COLO668 (cell line): Measurements from ENCODE around the gene B4GALT5.

Source experiments
- DNase-seq: peaks from one replicate; lab custom pipeline; 2025; ENCODE audit not compliant: unreplicated experiment; lab: John Stamatoyannopoulos, UW

Gene B4GALT5

DNA sequence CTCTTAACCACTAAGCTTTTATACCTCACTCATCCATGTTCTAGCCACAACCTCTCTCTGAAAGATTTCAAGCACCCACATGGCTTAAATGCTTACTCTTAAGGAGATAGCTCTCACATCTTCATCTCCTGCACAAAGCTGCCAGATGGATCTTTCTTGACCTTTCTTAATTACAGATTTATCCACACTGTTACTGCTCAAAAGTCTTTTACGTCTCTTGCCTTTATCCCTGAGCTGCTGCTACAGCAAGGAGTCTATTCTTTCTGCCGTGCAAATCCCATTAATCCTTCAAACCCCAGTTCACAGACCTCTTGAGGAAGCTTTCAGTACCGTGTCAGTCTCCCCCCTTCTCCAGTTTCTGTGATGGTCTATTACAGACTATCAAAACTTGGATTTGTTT is 54.6 kb downstream of the B4GALT5 start:
- DNase-seq: no peak

DNA sequence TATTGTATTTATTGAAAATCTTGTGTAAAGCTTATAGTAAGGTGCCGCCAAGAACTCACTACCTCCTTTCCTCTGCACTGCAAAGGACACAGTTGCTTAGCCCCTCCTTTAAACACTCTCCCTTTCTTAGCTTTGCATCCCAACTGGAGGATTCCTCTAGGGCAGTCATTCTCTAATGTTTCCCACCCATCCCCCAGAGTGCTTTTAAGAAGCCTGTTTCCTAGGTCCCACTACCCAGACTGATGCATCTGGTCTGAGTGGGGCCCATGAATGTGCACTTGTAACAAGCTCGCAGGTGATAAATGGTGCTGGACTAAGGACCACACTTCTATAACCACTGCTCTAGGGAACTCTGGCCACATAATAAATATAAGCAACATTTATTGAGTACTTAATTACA is 55.2 kb downstream of the B4GALT5 start:
- no peak for DNase-seq

DNA sequence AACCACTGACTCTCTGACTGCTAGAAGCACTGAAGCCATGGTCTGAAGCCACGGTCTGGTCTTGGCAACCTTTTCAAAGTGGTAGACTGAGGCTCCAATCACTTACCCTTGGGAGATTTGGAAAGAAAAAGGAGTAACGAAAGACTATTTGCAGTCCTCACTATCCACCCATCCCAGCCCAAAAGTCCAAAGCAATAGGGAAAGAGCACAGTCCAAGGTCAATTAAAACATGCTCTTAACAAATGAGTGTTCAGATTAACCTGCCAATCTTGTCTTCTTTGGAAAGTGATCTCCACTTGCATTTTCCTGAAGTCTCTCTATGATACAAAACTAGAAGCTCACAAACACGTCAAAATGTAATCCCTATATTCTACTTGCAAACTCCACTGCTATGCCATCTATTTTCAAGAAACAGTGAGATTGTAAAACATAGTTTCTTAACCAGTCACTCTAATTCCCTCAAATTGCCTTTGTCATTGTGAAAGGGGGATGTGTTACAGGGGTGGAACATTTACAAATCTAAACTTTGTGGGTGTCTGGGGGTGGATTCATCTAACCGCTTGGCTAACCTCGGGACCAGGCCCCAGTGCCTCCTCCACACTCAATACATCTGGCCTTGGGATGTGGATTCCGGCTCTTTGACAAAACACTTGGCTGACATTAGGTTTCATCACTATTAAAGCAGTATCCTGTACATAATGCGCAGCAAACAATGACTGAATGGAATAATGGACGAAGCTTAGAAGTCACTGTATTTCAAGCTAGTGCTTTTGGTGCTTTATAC is 56.4 kb downstream of the B4GALT5 start:
- no peak for DNase-seq

DNA sequence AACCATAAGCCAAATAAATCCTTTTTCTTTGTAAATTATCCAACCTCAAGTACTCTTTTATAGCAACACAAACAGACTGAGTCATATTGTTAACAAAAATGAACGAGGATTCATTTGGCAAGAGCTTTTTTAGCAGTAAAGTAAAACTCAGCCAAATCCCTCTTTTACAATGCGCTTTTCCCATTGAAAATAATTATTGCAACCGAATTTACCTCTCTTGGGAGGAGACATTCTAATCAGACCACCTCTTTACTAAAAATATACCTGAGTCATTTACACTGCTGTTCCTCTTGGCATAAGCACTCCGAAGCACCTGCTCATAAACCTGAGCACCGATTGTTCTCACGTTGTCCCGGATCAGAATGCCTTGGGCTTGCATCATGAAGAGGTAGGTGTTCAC is 57.4 kb downstream of the B4GALT5 start:
- DNase-seq: peak; percentile 31

DNA sequence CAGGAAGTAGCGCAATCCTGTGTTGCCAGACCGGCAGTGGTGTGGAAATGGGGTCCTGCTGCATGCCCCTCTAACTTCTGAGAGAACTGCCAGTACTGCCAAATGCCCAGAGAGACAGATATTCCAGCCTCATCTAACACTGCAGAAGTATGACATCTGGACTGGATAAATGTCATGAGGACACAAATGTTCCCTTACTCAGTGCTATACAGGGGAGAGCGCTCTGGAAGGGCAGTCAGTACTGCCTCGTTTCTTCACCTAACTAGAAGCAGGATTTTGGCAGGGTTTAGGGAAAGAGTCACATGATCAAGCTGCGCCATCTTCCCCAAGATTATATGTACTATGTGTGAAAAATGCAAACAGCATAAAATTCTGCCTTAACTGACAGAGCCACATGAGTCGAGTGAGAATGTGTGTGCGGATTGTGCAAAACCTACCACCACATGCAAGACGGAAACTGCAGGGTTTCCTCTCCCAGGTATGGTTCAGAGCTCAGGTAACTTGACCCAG is 59.7 kb downstream of the B4GALT5 start:
- no peak for DNase-seq

DNA sequence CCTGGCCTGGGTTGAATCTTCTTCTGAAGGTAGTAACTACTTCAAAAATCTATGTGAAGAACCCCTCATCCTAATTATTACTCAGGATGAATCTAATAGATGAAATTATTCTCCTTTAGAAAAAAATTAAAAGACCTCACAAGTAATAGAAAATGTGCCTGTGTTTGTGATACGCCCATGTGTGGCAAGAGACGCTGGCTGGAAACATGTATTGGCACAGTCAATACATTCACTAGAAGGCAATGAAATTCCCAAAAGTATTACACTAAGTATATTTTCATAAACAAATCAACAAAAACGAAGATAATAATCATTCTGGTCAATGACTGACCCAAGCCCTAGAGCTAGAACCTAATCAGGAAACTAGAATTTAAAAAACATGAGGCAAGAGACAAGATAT is 64.0 kb downstream of the B4GALT5 start:
- no peak for DNase-seq

DNA sequence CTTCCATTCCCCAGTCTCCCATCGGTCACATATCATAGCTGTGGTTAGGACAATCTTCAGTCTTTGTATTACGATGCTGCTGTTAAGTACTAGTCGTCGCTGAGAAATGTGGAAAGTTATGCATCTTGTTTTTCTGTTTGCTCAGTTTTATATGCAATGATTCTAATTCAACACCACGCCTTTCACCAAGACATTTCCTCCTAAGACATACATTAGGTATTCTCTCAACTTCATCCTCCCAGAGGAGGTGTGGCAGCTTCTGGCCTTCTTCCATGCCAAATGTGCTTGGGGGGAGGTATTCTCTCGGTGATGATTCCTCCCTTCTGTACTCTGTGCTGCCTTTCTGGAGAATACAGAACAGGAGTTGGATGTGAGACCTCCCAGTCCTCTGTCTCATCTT is 66.1 kb downstream of the B4GALT5 start:
- DNase-seq: no peak

DNA sequence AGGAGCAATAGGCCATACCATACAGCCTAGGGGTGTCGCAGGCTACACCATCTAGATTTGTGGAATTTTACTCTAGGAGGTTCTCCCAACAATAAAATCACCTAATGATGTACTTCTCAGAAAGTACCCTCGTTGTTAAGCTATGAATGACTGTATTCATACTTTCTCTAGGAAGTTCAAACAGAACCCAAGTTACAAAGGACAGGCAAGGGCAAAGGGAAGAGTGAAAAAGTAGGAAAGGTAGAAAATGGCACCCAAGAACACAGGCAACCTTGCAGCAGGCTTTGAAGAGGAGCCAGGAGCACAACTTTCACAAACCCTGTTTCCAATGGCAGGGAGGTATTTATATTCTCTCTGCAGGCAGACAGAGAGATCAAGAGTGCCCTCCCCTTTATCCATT is 67.2 kb downstream of the B4GALT5 start:
- no peak for DNase-seq

DNA sequence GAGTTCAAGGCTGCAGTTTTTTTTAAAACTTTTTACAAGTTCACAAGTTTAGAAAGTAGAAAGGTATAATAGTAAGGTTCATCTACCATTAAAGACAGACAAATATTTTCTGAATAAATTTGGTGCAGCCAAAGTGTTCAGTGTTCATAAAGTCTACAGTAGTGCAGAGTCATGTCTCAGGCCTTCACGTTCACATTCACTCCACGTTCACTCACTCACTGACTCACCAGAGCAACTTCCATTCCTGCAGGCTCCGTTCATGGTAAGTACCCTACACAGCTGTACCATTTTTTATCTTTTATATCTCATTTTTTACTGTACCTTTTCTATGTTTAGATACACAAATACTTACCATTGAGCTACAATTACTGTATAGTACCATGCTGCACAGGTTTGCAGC is 67.6 kb downstream of the B4GALT5 start:
- no peak for DNase-seq

DNA sequence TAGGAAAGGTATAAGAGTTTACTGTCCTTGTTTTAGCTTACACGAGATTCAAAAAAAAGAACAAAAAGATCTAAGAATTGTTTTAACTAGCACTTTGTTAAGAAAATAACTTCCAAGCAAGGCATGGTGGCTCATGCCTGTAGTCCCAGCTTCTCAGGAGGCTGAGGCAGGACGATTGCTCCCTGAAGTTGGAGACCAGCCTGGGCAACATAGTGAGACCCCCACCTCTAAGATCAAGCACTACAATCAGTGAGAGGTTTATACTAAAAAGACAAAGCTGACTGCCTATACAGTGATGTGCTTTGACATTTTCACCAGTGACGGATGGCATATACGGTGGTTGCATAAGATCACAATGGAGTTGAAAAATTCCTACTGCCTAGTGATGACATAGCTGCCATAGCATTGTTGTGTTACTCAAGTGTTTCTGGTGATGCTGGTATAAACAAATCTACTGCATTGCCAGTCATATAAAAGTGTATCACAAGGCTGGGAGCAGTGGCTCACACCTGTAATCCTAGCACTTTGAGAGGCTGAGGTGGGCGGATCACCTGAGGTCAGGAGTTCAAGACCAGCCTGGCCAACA is 68.6 kb downstream of the B4GALT5 start:
- no peak for DNase-seq

DNA sequence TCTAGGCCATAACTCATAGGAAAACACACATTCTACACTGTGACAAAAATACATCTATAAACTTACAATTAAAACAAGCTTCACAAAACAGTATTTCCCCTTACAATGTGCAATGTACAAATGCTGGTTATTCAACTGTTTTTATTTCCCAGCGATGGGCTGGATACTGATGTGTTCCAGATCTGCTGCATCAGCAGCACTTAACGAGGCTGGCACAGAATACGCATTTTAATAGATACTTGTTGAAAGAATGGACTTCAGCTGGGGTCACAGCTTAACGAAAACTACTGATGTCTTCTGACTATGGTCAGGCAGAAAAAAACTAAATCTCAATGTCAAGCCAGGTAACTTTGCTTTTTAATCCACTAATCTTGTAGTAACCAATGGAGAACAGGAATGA is 70.9 kb downstream of the B4GALT5 start:
- no peak for DNase-seq

DNA sequence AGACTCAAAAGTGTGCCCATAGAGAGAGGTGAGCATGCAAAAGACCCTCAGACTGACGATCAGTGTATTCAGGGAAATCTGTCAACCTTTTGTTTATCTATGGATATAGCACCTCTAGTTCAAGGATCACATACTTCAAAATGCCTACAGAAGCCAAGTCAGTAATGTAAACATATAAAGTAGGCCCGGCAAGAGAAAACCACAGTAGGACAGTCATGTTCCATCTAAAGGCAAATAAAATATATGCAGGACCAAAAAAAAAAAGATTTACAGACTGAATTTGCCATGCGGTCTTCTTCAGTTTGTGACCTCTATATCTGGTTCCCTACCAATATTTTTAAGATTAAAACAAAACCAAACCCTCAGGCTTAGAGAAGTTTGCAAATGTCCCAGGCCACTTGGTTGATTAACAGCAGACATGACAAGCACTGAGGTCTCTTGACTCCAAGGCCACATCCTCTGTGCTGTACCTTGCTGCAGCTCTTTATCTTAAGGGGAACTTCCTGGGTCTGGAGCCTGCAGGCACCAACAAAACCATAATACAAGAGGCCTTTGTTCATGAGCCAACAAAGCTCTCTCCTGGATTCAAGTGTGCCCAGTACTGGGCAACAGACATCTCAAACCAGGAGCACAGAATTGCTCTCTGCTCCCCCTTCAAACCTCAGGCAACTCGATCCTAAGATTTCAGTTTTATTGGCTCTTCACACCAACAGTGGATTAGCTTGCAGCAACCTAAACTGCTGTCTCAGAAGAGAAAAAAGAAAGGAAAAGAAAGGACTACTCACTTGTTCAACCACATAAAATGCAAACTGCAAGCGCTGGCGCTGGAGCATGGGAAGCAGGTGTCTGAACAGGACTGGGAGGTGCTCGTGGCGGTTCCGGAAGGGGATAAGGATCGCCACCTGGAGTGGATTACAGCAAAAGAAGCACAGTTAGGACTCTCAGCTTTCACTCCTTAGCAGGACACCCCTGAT is 71.7 kb downstream of the B4GALT5 start:
- no peak for DNase-seq

DNA sequence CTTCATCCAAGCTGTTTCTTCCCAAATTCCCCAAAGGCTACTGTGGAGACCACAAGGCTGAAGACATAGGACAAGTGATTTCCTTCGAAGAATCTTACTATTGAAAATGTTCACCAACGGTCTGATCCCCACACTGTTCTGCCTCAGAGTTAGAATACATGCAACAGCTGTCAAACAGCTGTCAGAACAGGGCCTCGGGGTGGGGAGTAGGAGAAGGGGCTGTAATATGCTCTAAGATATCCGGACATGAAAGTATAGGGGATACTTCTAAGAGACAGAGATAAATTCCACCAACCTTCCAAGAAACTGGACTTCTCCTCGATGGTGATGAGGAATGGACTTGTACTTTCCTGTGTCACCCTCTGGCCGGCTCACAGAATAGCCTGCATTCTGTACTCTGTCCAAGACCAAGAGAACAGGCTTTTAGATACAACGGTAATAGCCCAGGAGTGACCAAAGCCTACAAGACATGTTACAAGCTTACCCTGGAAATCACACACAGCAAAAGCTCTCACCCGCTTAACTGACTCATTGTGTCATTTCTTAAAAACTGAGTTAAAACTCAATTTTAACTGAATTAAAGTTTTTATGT is 76.5 kb downstream of the B4GALT5 start:
- no peak for DNase-seq

DNA sequence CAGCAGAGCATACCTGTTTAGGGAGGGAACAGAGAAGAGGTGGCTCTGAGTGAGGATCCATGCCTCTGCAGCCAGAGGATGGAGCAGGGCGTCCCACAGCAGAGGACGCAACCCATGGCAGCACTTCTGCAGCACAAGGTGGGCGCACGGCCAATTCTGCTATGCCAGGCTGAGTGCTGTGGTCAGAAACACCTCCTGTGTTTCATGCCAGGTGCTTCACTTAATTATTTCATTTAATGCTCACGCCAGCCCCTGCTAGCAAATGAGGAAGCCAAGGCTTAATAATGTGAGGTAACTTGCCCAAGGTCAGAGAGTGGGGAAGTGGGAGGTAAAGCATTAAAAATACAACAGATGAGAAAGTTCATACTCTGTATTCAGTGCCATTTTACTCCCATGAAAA is 77.2 kb downstream of the B4GALT5 start:
- no peak for DNase-seq

DNA sequence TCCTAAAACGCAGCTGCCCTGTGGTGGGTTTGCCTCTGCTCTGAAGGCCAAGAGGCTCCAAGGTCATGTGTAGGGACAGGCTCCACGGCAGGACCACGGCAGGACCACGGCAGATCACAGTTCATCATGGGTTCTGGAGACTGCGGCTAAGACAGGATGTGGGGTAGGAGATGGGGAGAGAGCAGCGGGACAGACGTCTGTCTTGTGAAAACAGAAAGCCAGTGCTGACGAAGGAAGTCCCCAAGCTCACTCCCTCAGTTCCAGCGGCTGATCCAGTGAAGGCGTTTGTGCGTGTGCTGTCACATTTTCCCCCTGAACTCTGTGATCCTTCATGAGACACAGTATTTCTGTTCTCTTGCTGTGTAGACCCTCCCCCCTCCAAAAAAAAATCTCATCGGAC is 77.8 kb downstream of the B4GALT5 start:
- no peak for DNase-seq

DNA sequence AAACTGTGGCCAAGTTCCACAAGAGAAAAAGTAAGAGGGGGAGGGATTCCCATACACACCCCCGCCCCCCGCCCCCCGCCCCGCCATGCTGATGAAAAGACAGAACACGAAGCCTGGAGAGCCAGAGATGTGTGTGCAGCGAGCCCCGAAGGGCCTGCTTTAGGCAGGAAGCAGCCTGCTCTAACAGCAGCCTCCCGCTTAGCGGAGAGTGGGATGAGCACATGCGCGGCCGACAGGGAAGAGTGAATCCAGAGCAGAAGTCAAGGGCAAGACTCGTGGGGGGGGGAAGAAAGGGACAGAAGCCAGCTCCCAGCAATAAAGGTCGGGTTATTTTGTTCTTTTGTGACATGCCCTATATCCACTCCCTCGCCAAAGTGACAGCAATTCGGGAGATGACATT is 78.5 kb downstream of the B4GALT5 start:
- no peak for DNase-seq

DNA sequence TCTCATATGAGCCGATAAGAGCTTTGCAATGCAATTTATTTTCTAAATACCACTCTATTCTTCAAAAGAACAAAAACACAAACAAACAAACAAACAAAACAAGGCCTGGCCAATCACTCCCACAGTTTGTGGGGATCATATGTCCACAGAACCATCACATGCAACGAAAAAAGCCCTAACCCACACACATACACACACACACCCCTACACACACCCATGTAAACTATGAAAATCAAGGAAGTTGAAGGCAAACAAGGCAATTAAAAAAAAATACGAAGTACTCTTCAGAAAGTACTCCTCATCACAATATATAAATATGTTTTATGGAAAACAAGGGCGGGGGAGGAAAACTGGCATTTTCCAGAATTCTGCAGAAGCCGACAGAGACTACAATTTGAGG is 79.6 kb downstream of the B4GALT5 start:
- DNase-seq: no peak

DNA sequence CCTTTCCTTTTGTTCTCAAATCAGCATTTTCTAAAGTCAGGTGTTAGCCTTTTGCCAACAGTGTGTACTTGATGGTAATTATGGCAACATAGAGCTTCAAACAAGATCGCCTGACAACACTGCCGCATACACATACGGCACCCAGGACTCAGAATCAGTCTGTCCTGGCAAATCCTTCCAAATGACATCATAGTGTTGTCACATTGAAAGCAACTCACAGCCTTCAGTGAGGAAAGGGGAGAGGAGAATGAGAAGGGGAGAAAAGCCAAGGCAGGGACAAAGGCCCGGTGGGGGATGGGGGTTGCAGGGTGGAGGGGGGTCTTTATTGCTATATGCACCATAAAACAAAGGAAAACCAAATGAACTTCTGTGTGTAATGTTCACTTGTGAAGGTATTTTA is 80.0 kb downstream of the B4GALT5 start:
- no peak for DNase-seq

DNA sequence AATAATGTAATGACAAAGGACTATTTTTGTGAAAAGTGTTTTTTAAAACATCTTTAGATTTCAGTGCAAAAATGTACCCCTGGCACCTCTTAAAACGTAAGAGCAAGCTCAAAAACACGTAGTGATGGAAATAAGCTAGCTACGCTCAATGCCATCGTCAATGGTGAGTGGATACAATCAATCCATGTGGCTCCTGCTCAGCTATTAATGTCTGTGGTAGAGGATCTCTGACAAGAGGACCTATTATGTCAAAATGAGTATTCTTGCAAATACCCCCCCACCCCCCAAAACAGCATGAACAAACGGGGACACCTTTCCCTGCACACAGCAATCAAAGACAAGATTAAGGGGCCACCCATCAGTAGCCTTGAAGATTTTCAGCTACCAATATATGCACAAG is 80.7 kb downstream of the B4GALT5 start:
- no peak for DNase-seq

DNA sequence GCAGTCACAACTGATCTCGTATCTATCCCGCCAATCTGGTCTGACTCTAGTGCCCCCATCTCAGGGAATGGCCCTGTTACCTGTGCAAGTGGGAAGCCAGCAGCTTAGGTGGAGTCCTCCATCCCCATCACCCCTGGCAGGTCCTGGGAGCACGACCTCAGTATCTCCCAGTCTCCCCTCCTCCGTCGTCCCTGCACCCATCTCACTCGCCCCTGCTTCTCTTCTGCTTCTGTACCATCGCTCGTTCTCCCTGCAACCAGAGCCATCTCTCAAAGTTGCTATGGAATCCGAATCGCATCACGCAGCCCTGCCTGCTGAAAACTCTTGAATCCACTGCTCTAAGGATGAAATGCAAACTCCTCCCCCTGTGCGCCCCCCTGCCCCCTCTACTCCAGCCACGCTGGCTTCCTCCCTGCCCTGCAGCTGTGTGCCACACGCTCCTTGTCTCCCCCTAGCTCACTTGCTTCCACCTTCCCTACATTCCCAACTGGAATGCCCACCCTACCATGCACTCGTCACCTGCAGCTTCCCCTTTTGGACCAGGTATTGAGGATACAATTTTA is 81.7 kb downstream of the B4GALT5 start:
- DNase-seq: no peak
